GM12878 (cell line): ENCODE measurements around the gene SNRNP25. TPM values are rescaled to one million over a fixed set of nuclear protein-coding genes. Genes with fewer than 3 reads are reported as not detected.

ENCODE experiments used
- ASH2L ChIP-seq: fragments of 300-600, 200-600 bp; sonication (generic); IDR thresholded peaks from 2 replicates; pipeline ENCODE4 v1.6.1; 2017; ENCODE audit warnings: low read depth, mild to moderate bottlenecking, borderline replicate concordance
- DPF2 ChIP-seq: fragments of 450-650 bp; IDR thresholded peaks from 2 replicates; pipeline ENCODE4 v1.6.1; 2017; ENCODE audit warnings: mild to moderate bottlenecking
- HSF1 ChIP-seq: fragments of 150-350 bp; IDR thresholded peaks from 2 replicates; pipeline ENCODE4 v1.6.1; 2014; ENCODE audit warnings: mild to moderate bottlenecking, low read depth, low read length
- MEF2A ChIP-seq: IDR thresholded peaks from 2 replicates; pipeline ENCODE4 v1.6.1; 2011; ENCODE audit warnings: low read depth, mild to moderate bottlenecking, low read length, moderate library complexity; ENCODE audit not compliant: insufficient read depth
- NRF1 ChIP-seq: conservative IDR thresholded peaks from 2 replicates; pipeline ENCODE4 v1.6.1; 2011; ENCODE audit warnings: mild to moderate bottlenecking, low read depth, low read length, improper control_type of control experiment
- RELA ChIP-seq: fragments of 450-650 bp; IDR thresholded peaks from 2 replicates; pipeline ENCODE4 v1.8.0; 2014; ENCODE audit warnings: borderline replicate concordance; ENCODE audit not compliant: partially characterized antibody
- SRF ChIP-seq, 2 experiments: IDR thresholded peaks; 2 replicates each; pipeline ENCODE4 v1.6.1; 2011; ENCODE audit warnings: low read depth in 2 of 2, low read length in 2 of 2, mild to moderate bottlenecking in 1 of 2, moderate library complexity in 1 of 2
- TCF3 ChIP-seq: IDR thresholded peaks from 2 replicates; pipeline ENCODE4 v1.6.1; 2012; ENCODE audit warnings: low read depth, mild to moderate bottlenecking, low read length, borderline replicate concordance; ENCODE audit not compliant: insufficient read depth
- USF2 ChIP-seq: IDR thresholded peaks from 2 replicates; pipeline ENCODE4 v1.6.1; 2011; ENCODE audit warnings: low read depth, low read length, improper control_type of control experiment, borderline replicate concordance
- ZNF207 ChIP-seq: fragments of 450-650 bp; IDR thresholded peaks from 2 replicates; pipeline ENCODE4 v1.6.1; 2014; ENCODE audit warnings: antibody characterized with exemption, mild to moderate bottlenecking, borderline replicate concordance
- ZNF24 ChIP-seq: fragments of 450-650 bp; IDR thresholded peaks from 2 replicates; pipeline ENCODE4 v1.6.1; 2017; ENCODE audit warnings: antibody characterized with exemption, mild to moderate bottlenecking
- polyA plus RNA-seq, 11 experiments: library from polyadenylated mRNA; depleted of rRNA in 4 of 11; unstranded in 6 of 11; stranded (reverse) in 5 of 11; fragments of >200 nt; fragmentation: Nextera tagmentation in 4 of 11; fragmentation: Illumina TruSeq in 1 of 11; extraction: Ambion mirVana in 4 of 11; extraction: Trizol in 1 of 11; gene quantifications; 1 replicate in 1 of 11; 2 replicates in 10 of 11; pipeline versions ENCODE4 v1.2.1 to v1.2.3, GENCODE V29; 2011 to 2016; ENCODE audit warnings: inconsistent platforms in 2 of 11, missing spikeins in 2 of 11, low read depth in 1 of 11
- total RNA-seq, 4 experiments: library from RNA; depleted of rRNA in 3 of 4; stranded (reverse); fragments of >200 nt in 3 of 4; fragmentation: Illumina TruSeq in 1 of 4; extraction: Trizol in 1 of 4; gene quantifications; 2 replicates each; pipeline versions ENCODE4 v1.2.1 to v1.2.3, GENCODE V29; 2013 to 2021

Gene SNRNP25
- total and polyA plus RNA-seq, 10 of the 15 experiments (the other 5 are each of a cell fraction or from before 2014, with no cell fraction given), result 40.9 to 138 (median 67.2) TPM

- TF ChIP-seq USF2, result no peak
- TF ChIP-seq SRF (IDR thresholded peaks at IDR 0.05; ENCODE audit: low read depth in 2 of 2, low read length in 2 of 2), result no peak
- no peak for TF ChIP-seq NRF1
- no peak for TF ChIP-seq RELA
- no peak for TF ChIP-seq ZNF24
- no peak for TF ChIP-seq MEF2A
- no peak for TF ChIP-seq ASH2L
- no peak for TF ChIP-seq ZNF207
- no peak for TF ChIP-seq DPF2
- TF ChIP-seq TCF3, result no peak
- no peak for TF ChIP-seq HSF1
Observed at GRCh38 chr16:67884-68789, 14.5 kb downstream of the SNRNP25 start (continued).
